Activated T-cell treated with anti-CD3 and anti-CD28 coated beads, Interleukin-2, amount 50 U/mL, for 24 hours (primary cell): ENCODE results near the gene RNF39.
"Not testable (repeated sequence)": the region's sequence is repeated elsewhere in the genome, so short reads cannot be mapped to it uniquely, and the experiment has no call there.

Experiments
- DNase-seq: peaks from one replicate; pipeline ENCODE4 v3.0.0-alpha.2; 2020
- H3K27ac Mint-ChIP-seq: 2 replicates; pipeline ENCODE4 v1.8.0; 2020; ENCODE audit warnings: mild to moderate bottlenecking, mixed read lengths
- H3K27me3 Mint-ChIP-seq: 2 replicates; pipeline ENCODE4 v1.8.0; 2020; ENCODE audit warnings: mixed read lengths
- H3K36me3 Mint-ChIP-seq: 2 replicates; pipeline ENCODE4 v1.8.0; 2020; ENCODE audit warnings: low read depth, mixed read lengths
- H3K4me1 Mint-ChIP-seq: 2 replicates; pipeline ENCODE4 v1.8.0; 2020; ENCODE audit warnings: low read depth, mixed read lengths
- H3K4me3 Mint-ChIP-seq: 2 replicates; pipeline ENCODE4 v1.8.0; 2020; ENCODE audit warnings: mild to moderate bottlenecking, moderate library complexity, mixed read lengths
- H3K9me3 Mint-ChIP-seq: 2 replicates; pipeline ENCODE4 v1.8.0; 2020; ENCODE audit warnings: mixed read lengths

RNF39 gene

DNA sequence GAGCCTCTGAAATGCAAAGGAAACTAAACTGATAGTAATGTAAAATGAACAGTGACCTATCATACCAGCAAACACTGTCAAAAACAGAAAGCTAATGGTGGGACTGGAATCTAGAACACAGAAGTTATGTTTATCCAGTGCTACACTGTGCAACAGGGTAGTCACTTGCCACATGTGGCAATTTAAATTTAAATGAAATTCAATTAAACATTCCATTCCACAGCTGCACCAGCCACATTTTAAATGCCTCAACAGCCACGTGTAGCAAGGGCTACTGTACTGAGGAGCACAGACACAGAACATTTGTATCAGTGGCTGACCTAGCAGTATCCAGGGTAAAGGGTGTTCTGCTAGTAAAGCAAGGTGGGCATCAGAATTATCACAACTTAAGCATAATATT is 20.1 kb downstream of the RNF39 start:
- Mint-ChIP-seq H3K27me3 (no peaks in the 10 kb centered on the region), H3K4me3 (no peak overlapping the region), H3K4me1 (peaks cover 15% of the 10 kb centered on the region), H3K36me3 (peaks cover 62% of the 10 kb centered on the region), H3K27ac (no peak overlapping the region), H3K9me3 (no peaks in the 10 kb centered on the region)
- DNase-seq = no peak

GRCh38 chr6:30053682-30054081 is 21.9 kb downstream of the RNF39 start:
- no peaks in the 10 kb centered on the region for H3K27me3 Mint-ChIP-seq
- no peaks in the 10 kb centered on the region for H3K9me3 Mint-ChIP-seq
- H3K36me3 Mint-ChIP-seq = peaks cover 60% of the 10 kb centered on the region
- no peak overlapping the region for H3K27ac Mint-ChIP-seq
- DNase-seq = no peak
- H3K4me3 Mint-ChIP-seq = no peak overlapping the region
- peaks cover 1% of the 10 kb centered on the region for H3K4me1 Mint-ChIP-seq

DNA sequence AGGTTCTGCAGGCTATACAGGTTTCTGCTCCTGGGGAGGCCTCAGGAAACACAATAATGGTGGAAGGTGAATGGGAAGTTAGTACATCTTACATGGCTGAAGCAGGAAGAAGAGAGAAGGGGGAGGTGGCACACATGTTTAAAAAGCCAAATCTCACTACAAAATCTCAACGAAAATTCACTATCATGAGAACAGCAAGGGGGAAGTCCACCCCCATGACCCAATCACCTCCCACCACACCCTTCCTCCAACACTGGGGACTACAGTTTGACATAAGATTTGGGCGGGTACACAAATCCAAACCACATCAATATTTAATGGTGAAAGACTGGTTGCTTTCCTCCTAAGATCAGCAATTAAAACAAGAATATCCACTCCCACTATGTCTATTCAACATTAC is 28.3 kb downstream of the RNF39 start:
- Mint-ChIP-seq H3K36me3 (peaks cover 15% of the 10 kb centered on the region), H3K27ac (no peak overlapping the region), H3K4me1 (peaks cover 15% of the 10 kb centered on the region), H3K4me3 (no peak overlapping the region), H3K27me3 (no peaks in the 10 kb centered on the region), H3K9me3 (no peaks in the 10 kb centered on the region)
- no peak for DNase-seq

GRCh38 chr6:30044630-30045029 is 30.9 kb downstream of the RNF39 start:
- H3K27ac Mint-ChIP-seq = no peak overlapping the region
- no peak for DNase-seq
- peaks cover 8% of the 10 kb centered on the region for H3K36me3 Mint-ChIP-seq
- no peaks in the 10 kb centered on the region for H3K9me3 Mint-ChIP-seq
- H3K4me1 Mint-ChIP-seq = peaks cover 14% of the 10 kb centered on the region
- no peaks in the 10 kb centered on the region for H3K27me3 Mint-ChIP-seq
- H3K4me3 Mint-ChIP-seq = no peak overlapping the region

GRCh38 chr6:30043744-30044143 is 31.8 kb downstream of the RNF39 start:
- Mint-ChIP-seq H3K36me3 (peaks cover 8% of the 10 kb centered on the region), H3K4me1 (peaks cover 14% of the 10 kb centered on the region), H3K27ac (no peak overlapping the region), H3K27me3 (no peaks in the 10 kb centered on the region), H3K4me3 (no peak overlapping the region), H3K9me3 (no peaks in the 10 kb centered on the region)
- no peak for DNase-seq

GRCh38 chr6:30042914-30043313 is 32.7 kb downstream of the RNF39 start:
- H3K4me1 Mint-ChIP-seq = peaks cover 14% of the 10 kb centered on the region
- no peaks in the 10 kb centered on the region for H3K27me3 Mint-ChIP-seq
- no peak overlapping the region for H3K4me3 Mint-ChIP-seq
- no peak overlapping the region for H3K27ac Mint-ChIP-seq
- H3K36me3 Mint-ChIP-seq = peaks cover 6% of the 10 kb centered on the region
- no peak for DNase-seq
- no peaks in the 10 kb centered on the region for H3K9me3 Mint-ChIP-seq

DNA sequence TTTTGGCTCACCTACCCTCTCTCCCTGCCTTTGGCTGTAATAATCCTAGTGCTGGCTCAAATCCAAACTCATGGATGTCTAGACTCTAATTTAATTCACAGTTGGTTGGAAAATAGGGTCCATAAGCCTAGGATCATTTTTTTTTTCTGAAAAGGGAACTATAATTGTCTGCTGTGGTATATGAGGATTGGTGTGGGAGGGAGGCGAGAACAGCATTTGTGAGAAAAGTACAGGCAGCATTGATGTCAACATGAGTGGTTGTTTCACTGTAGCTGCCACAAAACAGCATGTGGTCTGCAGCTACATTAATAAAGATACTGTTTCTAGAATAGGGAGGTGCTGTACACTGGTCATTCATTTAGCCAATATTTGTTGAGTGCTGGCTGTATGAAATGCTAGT is 33.1 kb downstream of the RNF39 start:
- H3K4me1 Mint-ChIP-seq = peaks cover 14% of the 10 kb centered on the region
- DNase-seq = no peak
- H3K36me3 Mint-ChIP-seq = peaks cover 6% of the 10 kb centered on the region
- no peak overlapping the region for H3K27ac Mint-ChIP-seq
- no peaks in the 10 kb centered on the region for H3K9me3 Mint-ChIP-seq
- H3K4me3 Mint-ChIP-seq = no peak overlapping the region
- H3K27me3 Mint-ChIP-seq = no peaks in the 10 kb centered on the region

DNA sequence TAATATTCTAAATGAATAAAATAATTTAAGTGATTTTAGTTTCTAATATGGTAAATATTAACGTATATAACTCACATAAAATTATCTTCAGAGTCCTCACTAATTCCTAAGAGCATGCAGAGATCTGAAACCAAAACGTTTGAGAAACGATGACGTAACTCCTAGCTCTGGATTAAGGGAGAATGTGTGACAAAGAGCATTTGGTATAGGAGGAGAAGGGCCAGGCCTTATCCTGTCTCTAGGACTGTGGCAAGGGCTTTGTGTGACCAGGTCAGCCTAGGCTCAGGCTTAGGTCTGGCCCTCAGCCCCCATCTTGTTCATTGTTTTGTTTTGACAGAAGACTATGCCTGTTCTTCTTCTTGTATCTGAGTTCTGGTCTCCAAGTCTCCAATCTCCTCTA is 33.7 kb downstream of the RNF39 start:
- Mint-ChIP-seq H3K9me3 (no peaks in the 10 kb centered on the region), H3K4me3 (no peak overlapping the region), H3K36me3 (peaks cover 6% of the 10 kb centered on the region), H3K27me3 (no peaks in the 10 kb centered on the region), H3K27ac (no peak overlapping the region), H3K4me1 (peaks cover 11% of the 10 kb centered on the region)
- DNase-seq = no peak

GRCh38 chr6:30041221-30041620 is 34.3 kb downstream of the RNF39 start:
- H3K4me1 Mint-ChIP-seq = peaks cover 11% of the 10 kb centered on the region

GRCh38 chr6:30037182-30037788 is 38.3 kb downstream of the RNF39 start:
- Mint-ChIP-seq H3K4me3 (no peak overlapping the region), H3K36me3 (peaks cover 24% of the 10 kb centered on the region), H3K27ac (no peak overlapping the region), H3K27me3 (no peaks in the 10 kb centered on the region), H3K9me3 (no peaks in the 10 kb centered on the region), H3K4me1 (peaks cover 1% of the 10 kb centered on the region)
- DNase-seq = no peak

More at GRCh38 chr6:30041221-30041620, 34.3 kb downstream of the RNF39 start:
- peaks cover 6% of the 10 kb centered on the region for H3K36me3 Mint-ChIP-seq
- no peaks in the 10 kb centered on the region for H3K27me3 Mint-ChIP-seq
- DNase-seq = no peak
- no peak overlapping the region for H3K27ac Mint-ChIP-seq
- H3K9me3 Mint-ChIP-seq = no peaks in the 10 kb centered on the region
- no peak overlapping the region for H3K4me3 Mint-ChIP-seq

DNA sequence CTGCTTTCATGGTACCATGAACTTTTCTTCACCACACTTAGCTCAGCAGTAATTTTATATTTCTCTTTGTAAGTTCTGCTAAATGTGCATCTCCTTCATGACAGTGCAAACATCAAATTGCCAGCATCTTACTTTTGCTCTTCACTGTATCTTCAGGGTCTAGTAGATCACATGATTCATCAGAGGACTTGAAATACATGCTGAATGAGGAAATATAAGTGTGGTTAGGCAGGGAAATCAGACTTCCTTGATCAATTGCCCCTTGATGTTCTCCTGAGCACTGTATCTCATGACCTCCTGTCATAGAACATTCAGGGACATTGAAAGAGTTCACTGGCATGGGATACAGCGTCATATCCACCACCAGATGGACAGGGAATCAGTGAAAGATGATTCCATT is 39.8 kb downstream of the RNF39 start:
- Mint-ChIP-seq H3K27me3 (no peaks in the 10 kb centered on the region), H3K36me3 (peaks cover 29% of the 10 kb centered on the region), H3K9me3 (no peaks in the 10 kb centered on the region), H3K4me1 (no peaks in the 10 kb centered on the region), H3K27ac (no peak overlapping the region), H3K4me3 (no peak overlapping the region)
- DNase-seq = no peak

DNA sequence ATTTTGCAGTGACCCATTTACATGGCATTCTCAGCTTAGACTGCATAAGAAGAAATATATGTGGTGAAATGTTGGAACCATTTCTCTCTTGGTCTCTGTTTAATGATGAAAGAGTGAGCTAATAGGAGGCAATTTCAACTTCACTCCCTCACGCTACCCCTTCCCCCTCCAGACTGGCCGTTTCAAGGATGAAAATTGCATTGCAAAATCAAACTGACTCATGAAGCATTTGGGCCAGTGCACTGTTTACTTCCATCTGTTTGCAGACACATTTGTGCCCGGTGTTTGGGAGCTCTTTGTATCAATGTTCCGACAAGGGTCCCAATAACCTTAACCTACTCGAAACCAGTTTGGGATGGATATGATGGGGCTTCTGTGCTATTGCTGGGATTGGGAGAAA is 42.1 kb downstream of the RNF39 start:
- not testable (repeated sequence) for H3K4me3 Mint-ChIP-seq, H3K9me3 Mint-ChIP-seq, H3K27ac Mint-ChIP-seq, DNase-seq, H3K27me3 Mint-ChIP-seq, H3K4me1 Mint-ChIP-seq
- peaks cover 32% of the 10 kb centered on the region for H3K36me3 Mint-ChIP-seq

DNA sequence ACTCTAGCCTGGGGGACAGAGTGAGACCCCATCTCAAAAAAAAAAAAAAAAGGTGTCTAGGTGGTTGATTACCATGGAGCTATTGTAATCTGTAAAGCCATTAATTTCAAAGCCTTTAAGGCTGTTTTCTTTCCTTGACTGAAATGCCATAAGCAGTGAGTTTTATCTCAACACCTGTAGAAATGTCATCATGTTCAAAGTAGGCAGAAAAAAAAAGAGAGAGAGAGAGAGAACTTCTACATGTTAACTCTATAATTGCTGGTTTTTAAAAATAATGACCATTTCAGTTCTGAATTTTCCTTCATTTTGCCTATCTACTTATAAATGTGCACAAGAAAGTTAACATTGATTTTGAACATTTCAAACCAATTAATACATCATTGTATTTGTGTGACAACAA is 44.2 kb downstream of the RNF39 start:
- Mint-ChIP-seq H3K9me3 (no peaks in the 10 kb centered on the region), H3K36me3 (peaks cover 34% of the 10 kb centered on the region), H3K27me3 (no peaks in the 10 kb centered on the region), H3K4me1 (no peaks in the 10 kb centered on the region), H3K4me3 (no peak overlapping the region), H3K27ac (no peak overlapping the region)
- no peak for DNase-seq

DNA sequence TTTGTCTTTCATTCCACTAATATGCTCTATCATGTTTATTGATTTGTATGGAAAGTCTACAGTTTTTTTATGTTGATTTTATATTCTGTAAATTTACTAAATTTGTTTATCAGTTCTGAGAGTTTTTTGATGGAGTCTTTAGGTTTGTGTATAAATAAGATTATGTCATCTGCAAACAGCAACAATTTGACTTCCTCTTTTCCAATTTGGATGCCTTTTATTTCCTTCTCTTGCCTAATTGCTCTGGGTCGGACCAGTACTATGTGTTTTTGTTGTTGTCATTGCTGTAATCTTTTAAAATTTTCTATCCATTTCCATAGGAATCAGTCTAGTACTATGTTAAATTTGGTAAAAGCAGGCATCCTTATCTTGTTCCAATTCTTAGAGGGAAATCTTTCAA is 46.0 kb downstream of the RNF39 start:
- no peaks in the 10 kb centered on the region for H3K9me3 Mint-ChIP-seq
- H3K4me1 Mint-ChIP-seq = no peaks in the 10 kb centered on the region
- no peak for DNase-seq
- H3K27me3 Mint-ChIP-seq = no peaks in the 10 kb centered on the region
- no peak overlapping the region for H3K27ac Mint-ChIP-seq
- peaks cover 28% of the 10 kb centered on the region for H3K36me3 Mint-ChIP-seq
- H3K4me3 Mint-ChIP-seq = no peak overlapping the region

GRCh38 chr6:30025186-30025585 is 50.4 kb downstream of the RNF39 start:
- Mint-ChIP-seq H3K9me3 (no peaks in the 10 kb centered on the region), H3K4me3 (no peak overlapping the region), H3K4me1 (no peaks in the 10 kb centered on the region), H3K36me3 (peaks cover 14% of the 10 kb centered on the region), H3K27ac (no peak overlapping the region), H3K27me3 (no peaks in the 10 kb centered on the region)
- DNase-seq = no peak

GRCh38 chr6:30022712-30023111 is 52.9 kb downstream of the RNF39 start:
- not testable (repeated sequence) for H3K27ac Mint-ChIP-seq, H3K9me3 Mint-ChIP-seq, H3K27me3 Mint-ChIP-seq, H3K4me3 Mint-ChIP-seq, H3K4me1 Mint-ChIP-seq, DNase-seq
- H3K36me3 Mint-ChIP-seq = peaks cover 22% of the 10 kb centered on the region
